GM23338 (cell line): ENCODE measurements around the gene AP5Z1. TPM values are rescaled to one million over a fixed set of nuclear protein-coding genes. Genes with fewer than 3 reads are reported as not detected.

Experiments used
- ATAC-seq: fragments of 200-7000 bp; cut with Tn5 transposase; 3 replicates; pipeline ENCODE4 v1.9.1; 2020
- DNase-seq: peaks from one replicate; pipeline ENCODE4 v3.0.0-alpha.2; 2015; ENCODE audit warnings: low spot score
- H2AFZ ChIP-seq: fragments of 200-600 bp; sonication (generic); 2 replicates; pipeline ENCODE4 v1.8.0; 2016; ENCODE audit warnings: antibody characterized with exemption, mild to moderate bottlenecking, moderate library complexity
- H3F3A ChIP-seq: fragments of 200-600 bp; sonication (generic); replicated peaks from 2 replicates; pipeline ENCODE4 v1.8.0; 2017; ENCODE audit warnings: antibody characterized with exemption, mixed run types, low read depth
- H3K27ac ChIP-seq: fragments of 200-600 bp; sonication (generic); 2 replicates; pipeline ENCODE4 v1.6.1; 2016; ENCODE audit warnings: low read depth
- H3K27me3 ChIP-seq: fragments of 200-600 bp; sonication (generic); 2 replicates; pipeline ENCODE4 v1.8.0; 2016; ENCODE audit warnings: mild to moderate bottlenecking, mixed run types, moderate library complexity; ENCODE audit not compliant: insufficient read depth
- H3K36me3 ChIP-seq: fragments of 200-600 bp; sonication (generic); 2 replicates; pipeline ENCODE4 v1.8.0; 2016; ENCODE audit warnings: mild to moderate bottlenecking; ENCODE audit not compliant: insufficient read depth
- H3K4me1 ChIP-seq: fragments of 200-600 bp; sonication (generic); 2 replicates; pipeline ENCODE4 v1.8.0; 2016; ENCODE audit warnings: mild to moderate bottlenecking, moderate library complexity; ENCODE audit not compliant: insufficient read depth
- H3K4me2 ChIP-seq: fragments of 200-600 bp; sonication (generic); 2 replicates; pipeline ENCODE4 v1.7.1; 2017; ENCODE audit warnings: mixed run types
- H3K4me3 ChIP-seq: fragments of 200-600 bp; sonication (generic); 2 replicates; pipeline ENCODE4 v1.6.1; 2016; ENCODE audit warnings: mixed run types
- H3K79me2 ChIP-seq: fragments of 200-600 bp; sonication (generic); replicated peaks from 2 replicates; pipeline ENCODE4 v1.8.0; 2017; ENCODE audit warnings: mild to moderate bottlenecking; ENCODE audit not compliant: insufficient read depth
- H3K9me2 ChIP-seq: fragments of 200-600 bp; sonication (generic); 2 replicates; pipeline ENCODE4 v1.8.0; 2017; ENCODE audit not compliant: insufficient read depth
- H4K20me1 ChIP-seq: fragments of 200-600 bp; sonication (generic); replicated peaks from 2 replicates; pipeline ENCODE4 v1.8.0; 2017; ENCODE audit warnings: mild to moderate bottlenecking; ENCODE audit not compliant: insufficient read depth
- H3K27ac Mint-ChIP-seq: 2 replicates; pipeline ENCODE4 v1.8.0; 2020; ENCODE audit warnings: inconsistent platforms, mild to moderate bottlenecking, moderate library complexity, mixed read lengths
- H3K27me3 Mint-ChIP-seq: 3 replicates; pipeline ENCODE4 v1.8.0; 2022; ENCODE audit warnings: low read depth, mild to moderate bottlenecking, moderate library complexity, mixed read lengths, inconsistent platforms; ENCODE audit not compliant: insufficient read depth, poor library complexity
- H3K36me3 Mint-ChIP-seq: 3 replicates; pipeline ENCODE4 v1.8.0; 2021; ENCODE audit warnings: low read depth, mild to moderate bottlenecking, inconsistent platforms, moderate library complexity, mixed read lengths
- H3K4me1 Mint-ChIP-seq: 3 replicates; pipeline ENCODE4 v1.8.0; 2020; ENCODE audit warnings: mild to moderate bottlenecking, inconsistent platforms, mixed read lengths
- H3K4me3 Mint-ChIP-seq: 3 replicates; pipeline ENCODE4 v1.8.0; 2021; ENCODE audit warnings: moderate library complexity, mild to moderate bottlenecking, inconsistent platforms, mixed read lengths
- H3K9me3 Mint-ChIP-seq: 3 replicates; pipeline ENCODE4 v1.8.0; 2020; ENCODE audit warnings: moderate library complexity, mild to moderate bottlenecking, inconsistent platforms, mixed read lengths
- CREB1 ChIP-seq: fragments of 250-450 bp; sonication (Bioruptor Pico); IDR thresholded peaks from 2 replicates; pipeline ENCODE4 v1.5.0; 2020; ENCODE audit warnings: low read depth, mild to moderate bottlenecking, moderate library complexity
- CTCF ChIP-seq, 2 experiments: fragments of 200-600 bp in 1 of 2; sonication (generic) in 1 of 2; conservative IDR thresholded peaks; 2 replicates each; pipeline versions ENCODE4 v1.5.1 to v1.6.1; 2016 to 2017; ENCODE audit warnings: antibody characterized with exemption in 2 of 2, low read depth in 2 of 2, mild to moderate bottlenecking in 2 of 2, moderate library complexity in 1 of 2
- EZH2 ChIP-seq: fragments of 200-600 bp; sonication (generic); IDR thresholded peaks from one replicate; pipeline ENCODE4 v1.8.0; 2017; ENCODE audit warnings: antibody characterized with exemption, mild to moderate bottlenecking, low read depth; ENCODE audit not compliant: unreplicated experiment
- EZH2phosphoT487 ChIP-seq: fragments of 200-600 bp; sonication (generic); IDR thresholded peaks from one replicate; pipeline ENCODE4 v1.8.1; 2018; ENCODE audit warnings: antibody characterized with exemption; ENCODE audit not compliant: unreplicated experiment
- JUNB ChIP-seq: IDR thresholded peaks from one replicate; pipeline ENCODE4 v1.6.1; 2016; ENCODE audit warnings: antibody characterized with exemption; ENCODE audit not compliant: unreplicated experiment
- NANOG ChIP-seq: IDR thresholded peaks from 2 replicates; pipeline ENCODE4 v1.6.1; 2016; ENCODE audit warnings: antibody characterized with exemption, borderline replicate concordance
- POLR2AphosphoS5 ChIP-seq: IDR thresholded peaks from 2 replicates; pipeline ENCODE4 v1.6.1; 2016; ENCODE audit warnings: antibody characterized with exemption, low read depth
- STAT1 ChIP-seq: IDR thresholded peaks from one replicate; pipeline ENCODE4 v1.6.1; 2016; ENCODE audit warnings: antibody characterized with exemption; ENCODE audit not compliant: unreplicated experiment
- ZNF114 ChIP-seq: fragments of 250-450 bp; sonication (Bioruptor Pico); IDR thresholded peaks from 2 replicates; pipeline ENCODE4 v1.5.0; 2020; ENCODE audit warnings: mild to moderate bottlenecking, moderate library complexity
- ZNF331 ChIP-seq: fragments of 250-450 bp; sonication (Bioruptor Pico); IDR thresholded peaks from 2 replicates; pipeline ENCODE4 v1.5.0; 2020; ENCODE audit warnings: low read depth, mild to moderate bottlenecking, moderate library complexity
- polyA plus RNA-seq: library from polyadenylated mRNA; unstranded; fragments of >200 nt; fragmentation: Nextera tagmentation; extraction: Ambion mirVana; gene quantifications from 2 replicates; pipeline ENCODE4 v1.2.1, GENCODE V29; 2016
- total RNA-seq: library from RNA; depleted of rRNA; stranded (reverse); fragments of >200 nt; shearing (Covaris generic); gene quantifications from 2 replicates; pipeline ENCODE4 v1.2.3, GENCODE V29; 2014
- TF ChIP-seq, protein P1 (sequence below): IDR thresholded peaks from one replicate; pipeline ENCODE4 v1.6.1; 2018; ENCODE audit warnings: antibody characterized with exemption; ENCODE audit not compliant: unreplicated experiment
- TF ChIP-seq, protein P2 (sequence below): IDR thresholded peaks from 2 replicates; pipeline ENCODE4 v1.6.1; 2016; ENCODE audit warnings: antibody characterized with exemption
- TF ChIP-seq, protein P3 (sequence below): fragments of 250-450 bp; sonication (Bioruptor Pico); IDR thresholded peaks from 2 replicates; pipeline ENCODE4 v1.5.0; 2020; ENCODE audit warnings: mild to moderate bottlenecking, moderate library complexity

The AP5Z1 gene
- total and polyA plus RNA-seq, 2 experiments from 2014 or later: 16.3 to 31.2 TPM

GRCh38 chr7:4748231-4748681, 27.2 kb upstream of the AP5Z1 start:
- no peak overlapping the region for H3K27ac ChIP-seq
- Mint-ChIP-seq H3K27ac (no peak overlapping the region), H3K27me3 (peaks cover 30% of the 10 kb centered on the region), H3K9me3 (no peaks in the 10 kb centered on the region), H3K36me3 (peaks cover 12% of the 10 kb centered on the region; the same call in 2 of the 3 replicates), H3K4me3 (no peak overlapping the region; the same call in 2 of the 3 replicates), H3K4me1 (peaks cover 24% of the 10 kb centered on the region)
- no peak overlapping the region for H3K4me2 ChIP-seq
- H3K9me2 ChIP-seq: no peaks in the 10 kb centered on the region
- ATAC-seq (no peak), DNase-seq (no peak)
- peaks cover 25% of the 10 kb centered on the region for H3K27me3 ChIP-seq
- H3K36me3 ChIP-seq: no peaks in the 10 kb centered on the region
- 0 out of 2 replicates have a peak, but pooled peaks cover 12% of the 10 kb centered on the region for H3K79me2 ChIP-seq
- no peak overlapping the region for H3K4me3 ChIP-seq
- H3F3A ChIP-seq: peaks cover 6% of the 10 kb centered on the region; the same call in 1 of the 2 replicates
- peaks cover 14% of the 10 kb centered on the region for H4K20me1 ChIP-seq
- no peak overlapping the region for H2AFZ ChIP-seq
- H3K4me1 ChIP-seq: peaks cover 15% of the 10 kb centered on the region
- no peak for TF ChIP-seq CREB1 (CRISPR knock-in tag)
- TF ChIP-seq, protein P1, sequence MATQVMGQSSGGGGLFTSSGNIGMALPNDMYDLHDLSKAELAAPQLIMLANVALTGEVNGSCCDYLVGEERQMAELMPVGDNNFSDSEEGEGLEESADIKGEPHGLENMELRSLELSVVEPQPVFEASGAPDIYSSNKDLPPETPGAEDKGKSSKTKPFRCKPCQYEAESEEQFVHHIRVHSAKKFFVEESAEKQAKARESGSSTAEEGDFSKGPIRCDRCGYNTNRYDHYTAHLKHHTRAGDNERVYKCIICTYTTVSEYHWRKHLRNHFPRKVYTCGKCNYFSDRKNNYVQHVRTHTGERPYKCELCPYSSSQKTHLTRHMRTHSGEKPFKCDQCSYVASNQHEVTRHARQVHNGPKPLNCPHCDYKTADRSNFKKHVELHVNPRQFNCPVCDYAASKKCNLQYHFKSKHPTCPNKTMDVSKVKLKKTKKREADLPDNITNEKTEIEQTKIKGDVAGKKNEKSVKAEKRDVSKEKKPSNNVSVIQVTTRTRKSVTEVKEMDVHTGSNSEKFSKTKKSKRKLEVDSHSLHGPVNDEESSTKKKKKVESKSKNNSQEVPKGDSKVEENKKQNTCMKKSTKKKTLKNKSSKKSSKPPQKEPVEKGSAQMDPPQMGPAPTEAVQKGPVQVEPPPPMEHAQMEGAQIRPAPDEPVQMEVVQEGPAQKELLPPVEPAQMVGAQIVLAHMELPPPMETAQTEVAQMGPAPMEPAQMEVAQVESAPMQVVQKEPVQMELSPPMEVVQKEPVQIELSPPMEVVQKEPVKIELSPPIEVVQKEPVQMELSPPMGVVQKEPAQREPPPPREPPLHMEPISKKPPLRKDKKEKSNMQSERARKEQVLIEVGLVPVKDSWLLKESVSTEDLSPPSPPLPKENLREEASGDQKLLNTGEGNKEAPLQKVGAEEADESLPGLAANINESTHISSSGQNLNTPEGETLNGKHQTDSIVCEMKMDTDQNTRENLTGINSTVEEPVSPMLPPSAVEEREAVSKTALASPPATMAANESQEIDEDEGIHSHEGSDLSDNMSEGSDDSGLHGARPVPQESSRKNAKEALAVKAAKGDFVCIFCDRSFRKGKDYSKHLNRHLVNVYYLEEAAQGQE: no peak
- no peak for TF ChIP-seq JUNB
- no peak for TF ChIP-seq STAT1
- TF ChIP-seq, protein P2, sequence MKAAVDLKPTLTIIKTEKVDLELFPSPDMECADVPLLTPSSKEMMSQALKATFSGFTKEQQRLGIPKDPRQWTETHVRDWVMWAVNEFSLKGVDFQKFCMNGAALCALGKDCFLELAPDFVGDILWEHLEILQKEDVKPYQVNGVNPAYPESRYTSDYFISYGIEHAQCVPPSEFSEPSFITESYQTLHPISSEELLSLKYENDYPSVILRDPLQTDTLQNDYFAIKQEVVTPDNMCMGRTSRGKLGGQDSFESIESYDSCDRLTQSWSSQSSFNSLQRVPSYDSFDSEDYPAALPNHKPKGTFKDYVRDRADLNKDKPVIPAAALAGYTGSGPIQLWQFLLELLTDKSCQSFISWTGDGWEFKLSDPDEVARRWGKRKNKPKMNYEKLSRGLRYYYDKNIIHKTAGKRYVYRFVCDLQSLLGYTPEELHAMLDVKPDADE: no peak
- TF ChIP-seq EZH2phosphoT487: no peak
- TF ChIP-seq, protein P3, sequence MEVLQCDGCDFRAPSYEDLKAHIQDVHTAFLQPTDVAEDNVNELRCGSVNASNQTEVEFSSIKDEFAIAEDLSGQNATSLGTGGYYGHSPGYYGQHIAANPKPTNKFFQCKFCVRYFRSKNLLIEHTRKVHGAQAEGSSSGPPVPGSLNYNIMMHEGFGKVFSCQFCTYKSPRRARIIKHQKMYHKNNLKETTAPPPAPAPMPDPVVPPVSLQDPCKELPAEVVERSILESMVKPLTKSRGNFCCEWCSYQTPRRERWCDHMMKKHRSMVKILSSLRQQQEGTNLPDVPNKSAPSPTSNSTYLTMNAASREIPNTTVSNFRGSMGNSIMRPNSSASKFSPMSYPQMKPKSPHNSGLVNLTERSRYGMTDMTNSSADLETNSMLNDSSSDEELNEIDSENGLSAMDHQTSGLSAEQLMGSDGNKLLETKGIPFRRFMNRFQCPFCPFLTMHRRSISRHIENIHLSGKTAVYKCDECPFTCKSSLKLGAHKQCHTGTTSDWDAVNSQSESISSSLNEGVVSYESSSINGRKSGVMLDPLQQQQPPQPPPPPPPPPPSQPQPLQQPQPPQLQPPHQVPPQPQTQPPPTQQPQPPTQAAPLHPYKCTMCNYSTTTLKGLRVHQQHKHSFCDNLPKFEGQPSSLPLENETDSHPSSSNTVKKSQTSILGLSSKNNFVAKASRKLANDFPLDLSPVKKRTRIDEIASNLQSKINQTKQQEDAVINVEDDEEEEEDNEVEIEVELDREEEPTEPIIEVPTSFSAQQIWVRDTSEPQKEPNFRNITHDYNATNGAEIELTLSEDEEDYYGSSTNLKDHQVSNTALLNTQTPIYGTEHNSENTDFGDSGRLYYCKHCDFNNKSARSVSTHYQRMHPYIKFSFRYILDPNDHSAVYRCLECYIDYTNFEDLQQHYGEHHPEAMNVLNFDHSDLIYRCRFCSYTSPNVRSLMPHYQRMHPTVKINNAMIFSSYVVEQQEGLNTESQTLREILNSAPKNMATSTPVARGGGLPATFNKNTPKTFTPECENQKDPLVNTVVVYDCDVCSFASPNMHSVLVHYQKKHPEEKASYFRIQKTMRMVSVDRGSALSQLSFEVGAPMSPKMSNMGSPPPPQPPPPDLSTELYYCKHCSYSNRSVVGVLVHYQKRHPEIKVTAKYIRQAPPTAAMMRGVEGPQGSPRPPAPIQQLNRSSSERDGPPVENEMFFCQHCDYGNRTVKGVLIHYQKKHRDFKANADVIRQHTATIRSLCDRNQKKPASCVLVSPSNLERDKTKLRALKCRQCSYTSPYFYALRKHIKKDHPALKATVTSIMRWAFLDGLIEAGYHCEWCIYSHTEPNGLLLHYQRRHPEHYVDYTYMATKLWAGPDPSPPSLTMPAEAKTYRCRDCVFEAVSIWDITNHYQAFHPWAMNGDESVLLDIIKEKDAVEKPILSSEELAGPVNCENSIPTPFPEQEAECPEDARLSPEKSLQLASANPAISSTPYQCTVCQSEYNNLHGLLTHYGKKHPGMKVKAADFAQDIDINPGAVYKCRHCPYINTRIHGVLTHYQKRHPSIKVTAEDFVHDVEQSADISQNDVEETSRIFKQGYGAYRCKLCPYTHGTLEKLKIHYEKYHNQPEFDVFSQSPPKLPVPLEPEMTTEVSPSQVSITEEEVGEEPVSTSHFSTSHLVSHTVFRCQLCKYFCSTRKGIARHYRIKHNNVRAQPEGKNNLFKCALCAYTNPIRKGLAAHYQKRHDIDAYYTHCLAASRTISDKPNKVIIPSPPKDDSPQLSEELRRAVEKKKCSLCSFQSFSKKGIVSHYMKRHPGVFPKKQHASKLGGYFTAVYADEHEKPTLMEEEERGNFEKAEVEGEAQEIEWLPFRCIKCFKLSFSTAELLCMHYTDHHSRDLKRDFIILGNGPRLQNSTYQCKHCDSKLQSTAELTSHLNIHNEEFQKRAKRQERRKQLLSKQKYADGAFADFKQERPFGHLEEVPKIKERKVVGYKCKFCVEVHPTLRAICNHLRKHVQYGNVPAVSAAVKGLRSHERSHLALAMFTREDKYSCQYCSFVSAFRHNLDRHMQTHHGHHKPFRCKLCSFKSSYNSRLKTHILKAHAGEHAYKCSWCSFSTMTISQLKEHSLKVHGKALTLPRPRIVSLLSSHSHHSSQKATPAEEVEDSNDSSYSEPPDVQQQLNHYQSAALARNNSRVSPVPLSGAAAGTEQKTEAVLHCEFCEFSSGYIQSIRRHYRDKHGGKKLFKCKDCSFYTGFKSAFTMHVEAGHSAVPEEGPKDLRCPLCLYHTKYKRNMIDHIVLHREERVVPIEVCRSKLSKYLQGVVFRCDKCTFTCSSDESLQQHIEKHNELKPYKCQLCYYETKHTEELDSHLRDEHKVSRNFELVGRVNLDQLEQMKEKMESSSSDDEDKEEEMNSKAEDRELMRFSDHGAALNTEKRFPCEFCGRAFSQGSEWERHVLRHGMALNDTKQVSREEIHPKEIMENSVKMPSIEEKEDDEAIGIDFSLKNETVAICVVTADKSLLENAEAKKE (CRISPR knock-in tag): no peak
- no peak for TF ChIP-seq CTCF (conservative IDR thresholded peaks at IDR 0.05; ENCODE audit: low read depth in 2 of 2)
- TF ChIP-seq ZNF114 (CRISPR knock-in tag): no peak
- no peak for TF ChIP-seq POLR2AphosphoS5
- no peak for TF ChIP-seq ZNF331 (CRISPR knock-in tag)
- TF ChIP-seq EZH2: no peak
- no peak for TF ChIP-seq NANOG
